ENCODE results near the gene BET1L.

DNA sequence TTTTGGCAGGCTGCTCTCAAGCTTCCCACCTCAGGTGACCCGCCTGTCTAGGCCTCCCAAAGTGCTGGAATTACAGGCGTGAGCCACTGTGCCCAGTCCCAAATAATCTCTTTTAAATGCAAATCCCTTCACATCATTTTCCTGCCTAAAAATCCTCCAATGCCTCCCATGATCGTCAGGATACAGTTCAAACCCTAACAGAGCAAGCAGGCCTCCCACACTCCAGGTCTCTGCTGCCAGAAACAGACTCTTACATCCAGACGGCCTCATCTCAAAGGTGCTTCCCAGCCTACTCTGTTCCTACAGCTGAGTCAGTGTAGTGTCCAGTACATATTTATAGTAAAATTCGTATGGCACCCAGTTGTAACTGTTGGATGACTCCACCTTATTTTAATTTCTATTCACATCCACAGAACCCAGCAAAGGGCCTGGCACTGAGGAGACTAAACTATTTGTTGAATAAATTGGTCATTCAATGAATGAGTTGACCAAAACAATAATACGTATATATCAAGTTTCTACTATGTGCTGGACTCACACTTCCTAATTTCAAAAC, 20.7 kb upstream of the BET1L start:
- TF ChIP-seq, protein P1, sequence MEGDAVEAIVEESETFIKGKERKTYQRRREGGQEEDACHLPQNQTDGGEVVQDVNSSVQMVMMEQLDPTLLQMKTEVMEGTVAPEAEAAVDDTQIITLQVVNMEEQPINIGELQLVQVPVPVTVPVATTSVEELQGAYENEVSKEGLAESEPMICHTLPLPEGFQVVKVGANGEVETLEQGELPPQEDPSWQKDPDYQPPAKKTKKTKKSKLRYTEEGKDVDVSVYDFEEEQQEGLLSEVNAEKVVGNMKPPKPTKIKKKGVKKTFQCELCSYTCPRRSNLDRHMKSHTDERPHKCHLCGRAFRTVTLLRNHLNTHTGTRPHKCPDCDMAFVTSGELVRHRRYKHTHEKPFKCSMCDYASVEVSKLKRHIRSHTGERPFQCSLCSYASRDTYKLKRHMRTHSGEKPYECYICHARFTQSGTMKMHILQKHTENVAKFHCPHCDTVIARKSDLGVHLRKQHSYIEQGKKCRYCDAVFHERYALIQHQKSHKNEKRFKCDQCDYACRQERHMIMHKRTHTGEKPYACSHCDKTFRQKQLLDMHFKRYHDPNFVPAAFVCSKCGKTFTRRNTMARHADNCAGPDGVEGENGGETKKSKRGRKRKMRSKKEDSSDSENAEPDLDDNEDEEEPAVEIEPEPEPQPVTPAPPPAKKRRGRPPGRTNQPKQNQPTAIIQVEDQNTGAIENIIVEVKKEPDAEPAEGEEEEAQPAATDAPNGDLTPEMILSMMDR (conservative IDR thresholded peaks at IDR 0.05; ENCODE audit: low read depth, low read length), result no peak
- no peak for TF ChIP-seq EZH2 (IDR thresholded peaks at IDR 0.05; ENCODE audit: low read length, unreplicated experiment)

All from PC-3 (cell line).